HEK293 (cell line): Measurements from ENCODE around the gene ADRA2C.

Source experiments
- BCL11B ChIP-seq: fragments of 450-650 bp; formaldehyde crosslinking; IDR thresholded peaks from 2 replicates; pipeline ENCODE4 v1.5.1; 2016; ENCODE audit warnings: low read depth, missing biosample characterization, missing genetic modification characterization
- GLI2 ChIP-seq: fragments of 450-650 bp; formaldehyde crosslinking; IDR thresholded peaks from 2 replicates; pipeline ENCODE4; 2017; ENCODE audit warnings: missing biosample characterization, missing genetic modification characterization, low read depth, borderline replicate concordance
- KLF1 ChIP-seq: fragments of 450-650 bp; formaldehyde crosslinking; IDR thresholded peaks from 2 replicates; pipeline ENCODE4 v1.5.1; 2016; ENCODE audit warnings: missing biosample characterization, missing genetic modification characterization
- MYNN ChIP-seq: fragments of 450-650 bp; formaldehyde crosslinking; IDR thresholded peaks from 2 replicates; pipeline ENCODE4 v1.5.1; 2016; ENCODE audit warnings: missing biosample characterization, missing genetic modification characterization, borderline replicate concordance
- OSR2 ChIP-seq: fragments of 450-650 bp; formaldehyde crosslinking; IDR thresholded peaks from 2 replicates; pipeline ENCODE4 v1.5.1; 2016; ENCODE audit warnings: missing biosample characterization, missing genetic modification characterization
- WT1 ChIP-seq: fragments of 450-650 bp; formaldehyde crosslinking; IDR thresholded peaks from 2 replicates; pipeline ENCODE4 v1.5.1; 2016; ENCODE audit warnings: missing biosample characterization, missing genetic modification characterization
- ZBTB1 ChIP-seq: fragments of 450-650 bp; formaldehyde crosslinking; IDR thresholded peaks from 2 replicates; pipeline ENCODE4 v1.5.1; 2016; ENCODE audit warnings: missing biosample characterization, missing genetic modification characterization
- ZBTB21 ChIP-seq: fragments of 450-650 bp; formaldehyde crosslinking; IDR thresholded peaks from 2 replicates; pipeline ENCODE4 v1.5.1; 2017; ENCODE audit warnings: missing biosample characterization, missing genetic modification characterization
- ZEB2 ChIP-seq: fragments of 450-650 bp; formaldehyde crosslinking; IDR thresholded peaks from 2 replicates; pipeline ENCODE4 v1.5.1; 2016; ENCODE audit warnings: missing biosample characterization, missing genetic modification characterization
- ZIC2 ChIP-seq: fragments of 450-650 bp; formaldehyde crosslinking; IDR thresholded peaks from 2 replicates; pipeline ENCODE4 v1.5.1; 2016; ENCODE audit warnings: missing biosample characterization, missing genetic modification characterization
- ZNF112 ChIP-seq: fragments of 450-650 bp; formaldehyde crosslinking; IDR thresholded peaks from 2 replicates; pipeline ENCODE4 v1.5.0; 2017; ENCODE audit warnings: missing biosample characterization, missing genetic modification characterization
- ZNF121 ChIP-seq: fragments of 450-650 bp; formaldehyde crosslinking; IDR thresholded peaks from 2 replicates; pipeline ENCODE4 v1.5.1; 2016; ENCODE audit warnings: missing biosample characterization, missing genetic modification characterization
- ZNF175 ChIP-seq: fragments of 450-650 bp; formaldehyde crosslinking; IDR thresholded peaks from 2 replicates; pipeline ENCODE4 v1.5.1; 2016; ENCODE audit warnings: missing biosample characterization, missing genetic modification characterization
- ZNF2 ChIP-seq: fragments of 450-650 bp; formaldehyde crosslinking; IDR thresholded peaks from 2 replicates; pipeline ENCODE4 v1.5.1; 2016; ENCODE audit warnings: missing biosample characterization, missing genetic modification characterization
- ZNF239 ChIP-seq: fragments of 450-650 bp; formaldehyde crosslinking; IDR thresholded peaks from 2 replicates; pipeline ENCODE4 v1.5.1; 2016; ENCODE audit warnings: missing biosample characterization, missing genetic modification characterization
- ZNF248 ChIP-seq: fragments of 450-650 bp; formaldehyde crosslinking; IDR thresholded peaks from 2 replicates; pipeline ENCODE4 v1.5.1; 2017; ENCODE audit warnings: missing biosample characterization, missing genetic modification characterization
- ZNF341 ChIP-seq: fragments of 450-650 bp; formaldehyde crosslinking; IDR thresholded peaks from 2 replicates; pipeline ENCODE4; 2016; ENCODE audit warnings: low read depth, missing biosample characterization, missing genetic modification characterization
- ZNF366 ChIP-seq: fragments of 450-650 bp; formaldehyde crosslinking; conservative IDR thresholded peaks from 2 replicates; pipeline ENCODE4 v1.5.1; 2016; ENCODE audit warnings: missing biosample characterization, missing genetic modification characterization
- ZNF37A ChIP-seq: fragments of 450-650 bp; IDR thresholded peaks from 2 replicates; pipeline ENCODE4 v1.5.1; 2018; ENCODE audit warnings: missing biosample characterization, missing genetic modification characterization
- ZNF510 ChIP-seq: fragments of 450-650 bp; formaldehyde crosslinking; IDR thresholded peaks from 2 replicates; pipeline ENCODE4 v1.5.1; 2018; ENCODE audit warnings: mild to moderate bottlenecking, missing genetic modification characterization, missing biosample characterization; ENCODE audit not compliant: insufficient replicate concordance
- ZNF530 ChIP-seq: fragments of 450-650 bp; formaldehyde crosslinking; IDR thresholded peaks from 2 replicates; pipeline ENCODE4 v1.5.1; 2016; ENCODE audit warnings: low read depth, missing biosample characterization, missing genetic modification characterization
- ZNF600 ChIP-seq: fragments of 450-650 bp; formaldehyde crosslinking; IDR thresholded peaks from 2 replicates; pipeline ENCODE4 v1.5.1; 2016; ENCODE audit warnings: missing biosample characterization, missing genetic modification characterization
- ZNF623 ChIP-seq: fragments of 450-650 bp; formaldehyde crosslinking; IDR thresholded peaks from 2 replicates; pipeline ENCODE4 v1.5.1; 2016; ENCODE audit warnings: missing biosample characterization, missing genetic modification characterization
- ZNF626 ChIP-seq: fragments of 450-650 bp; sonication (Bioruptor Pico); formaldehyde crosslinking; IDR thresholded peaks from 2 replicates; pipeline ENCODE4 v1.5.1; 2018; ENCODE audit warnings: missing biosample characterization, missing genetic modification characterization, inconsistent platforms
- ZNF76 ChIP-seq: fragments of 450-650 bp; formaldehyde crosslinking; IDR thresholded peaks from 2 replicates; pipeline ENCODE4; 2016; ENCODE audit warnings: low read depth, missing biosample characterization, missing genetic modification characterization, borderline replicate concordance
- ZNF768 ChIP-seq: fragments of 450-650 bp; formaldehyde crosslinking; IDR thresholded peaks from 2 replicates; pipeline ENCODE4 v1.5.1; 2018; ENCODE audit warnings: missing biosample characterization, mild to moderate bottlenecking, missing genetic modification characterization
- ZXDB ChIP-seq: fragments of 450-650 bp; formaldehyde crosslinking; IDR thresholded peaks from 2 replicates; pipeline ENCODE4 v1.5.1; 2016; ENCODE audit warnings: missing biosample characterization, missing genetic modification characterization
- TF ChIP-seq, protein P1 (sequence below): sonication (generic); formaldehyde crosslinking; IDR thresholded peaks from 2 replicates; pipeline ENCODE4 v1.8.1; 2022; ENCODE audit warnings: mild to moderate bottlenecking, moderate library complexity, missing genetic modification reagents
- TF ChIP-seq, protein P2 (sequence below): fragments of 450-650 bp; formaldehyde crosslinking; IDR thresholded peaks from 2 replicates; pipeline ENCODE4 v1.5.1; 2016; ENCODE audit warnings: missing biosample characterization, missing genetic modification characterization
- TF ChIP-seq, protein P3 (sequence below): fragments of 450-650 bp; formaldehyde crosslinking; IDR thresholded peaks from 2 replicates; pipeline ENCODE4 v1.5.1; 2016; ENCODE audit warnings: missing biosample characterization, missing genetic modification characterization
- TF ChIP-seq, protein P4 (sequence below): IDR thresholded peaks from 2 replicates; pipeline ENCODE4 v1.6.1; 2011; ENCODE audit warnings: mild to moderate bottlenecking, low read depth, low read length, borderline replicate concordance
- TF ChIP-seq, protein P5 (sequence below): fragments of 450-650 bp; formaldehyde crosslinking; optimal IDR thresholded peaks from 2 replicates; pipeline ENCODE3; 2016; ENCODE audit warnings: missing biosample characterization, mild to moderate bottlenecking, missing genetic modification characterization
- TF ChIP-seq, protein P6 (sequence below): fragments of 450-650 bp; formaldehyde crosslinking; IDR thresholded peaks from 2 replicates; pipeline ENCODE4 v1.5.1; 2016; ENCODE audit warnings: missing biosample characterization, missing genetic modification characterization

Gene ADRA2C

DNA sequence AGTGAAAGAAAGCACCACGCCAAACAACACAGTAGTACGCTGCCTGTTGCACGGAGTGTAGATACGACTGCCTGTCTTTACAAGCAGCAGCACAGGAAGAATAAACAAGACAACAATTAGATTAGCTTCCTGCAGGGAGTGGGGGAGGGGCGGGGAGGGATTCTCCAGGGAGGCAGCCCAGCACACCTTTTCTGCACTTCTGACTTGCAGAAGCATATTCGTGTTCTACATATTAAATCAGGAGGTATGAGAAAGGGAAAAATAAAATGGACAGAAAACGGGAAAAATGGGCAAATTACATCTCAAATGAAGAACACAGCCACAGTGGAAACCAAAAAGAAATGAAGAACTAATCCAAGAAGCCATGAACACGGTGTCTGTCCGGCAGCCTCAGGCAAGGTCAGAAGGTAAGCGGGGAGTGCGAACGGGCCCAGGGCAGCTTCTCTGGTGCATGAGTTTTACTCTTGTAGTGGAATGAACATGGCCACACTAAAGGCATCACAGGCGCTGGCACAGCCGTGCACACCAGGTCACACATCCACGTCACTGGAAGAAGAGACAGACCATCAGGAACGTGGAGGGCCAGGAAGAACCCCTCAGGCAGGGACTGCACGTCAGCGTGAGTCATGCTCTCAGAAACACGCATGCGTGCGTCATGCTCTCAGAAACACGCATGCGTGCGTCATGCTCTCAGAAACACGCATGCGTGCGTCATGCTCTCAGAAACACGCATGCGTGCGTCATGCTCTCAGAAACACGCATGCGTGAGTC lies 20.1 kb upstream of the ADRA2C start (continued):
- TF ChIP-seq ZXDB (peak; percentile 66), ZNF768 (tag by site-specific recombination) (no peak), OSR2 (peak; percentile 51), ZNF121 (tag by site-specific recombination) (no peak), GLI2 (no peak), ZNF37A (tag by site-specific recombination) (no peak), ZNF366 (tag by site-specific recombination) (peak; percentile 82), ZBTB1 (tag by site-specific recombination) (peak; percentile 23; the same call in 1 of the 2 replicates), ZIC2 (tag by site-specific recombination) (0 out of 2 replicates have a peak, but pooled peaks have one; percentile 15), ZNF112 (tag by site-specific recombination) (no peak), ZEB2 (tag by site-specific recombination) (peak; percentile 51), ZNF341 (tag by site-specific recombination) (peak; percentile 41), ZBTB21 (peak; percentile 82), MYNN (tag by site-specific recombination) (no peak), ZNF600 (tag by site-specific recombination) (peak; percentile 80), ZNF239 (no peak), ZNF175 (no peak), ZNF2 (tag by site-specific recombination) (peak; percentile 73; the same call in 1 of the 2 replicates), ZNF626 (tag by site-specific recombination) (no peak), BCL11B (tag by site-specific recombination) (no peak), KLF1 (tag by site-specific recombination) (no peak), WT1 (tag by site-specific recombination) (peak; percentile 27; the same call in 1 of the 2 replicates), ZNF530 (no peak), ZNF510 (tag by site-specific recombination) (no peak), ZNF623 (tag by site-specific recombination) (no peak), ZNF248 (tag by site-specific recombination) (no peak), ZNF76 (tag by site-specific recombination) (no peak)
- TF ChIP-seq, protein P1, sequence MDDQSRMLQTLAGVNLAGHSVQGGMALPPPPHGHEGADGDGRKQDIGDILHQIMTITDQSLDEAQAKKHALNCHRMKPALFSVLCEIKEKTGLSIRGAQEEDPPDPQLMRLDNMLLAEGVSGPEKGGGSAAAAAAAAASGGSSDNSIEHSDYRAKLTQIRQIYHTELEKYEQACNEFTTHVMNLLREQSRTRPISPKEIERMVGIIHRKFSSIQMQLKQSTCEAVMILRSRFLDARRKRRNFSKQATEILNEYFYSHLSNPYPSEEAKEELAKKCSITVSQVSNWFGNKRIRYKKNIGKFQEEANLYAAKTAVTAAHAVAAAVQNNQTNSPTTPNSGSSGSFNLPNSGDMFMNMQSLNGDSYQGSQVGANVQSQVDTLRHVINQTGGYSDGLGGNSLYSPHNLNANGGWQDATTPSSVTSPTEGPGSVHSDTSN: no peak
- TF ChIP-seq, protein P2, sequence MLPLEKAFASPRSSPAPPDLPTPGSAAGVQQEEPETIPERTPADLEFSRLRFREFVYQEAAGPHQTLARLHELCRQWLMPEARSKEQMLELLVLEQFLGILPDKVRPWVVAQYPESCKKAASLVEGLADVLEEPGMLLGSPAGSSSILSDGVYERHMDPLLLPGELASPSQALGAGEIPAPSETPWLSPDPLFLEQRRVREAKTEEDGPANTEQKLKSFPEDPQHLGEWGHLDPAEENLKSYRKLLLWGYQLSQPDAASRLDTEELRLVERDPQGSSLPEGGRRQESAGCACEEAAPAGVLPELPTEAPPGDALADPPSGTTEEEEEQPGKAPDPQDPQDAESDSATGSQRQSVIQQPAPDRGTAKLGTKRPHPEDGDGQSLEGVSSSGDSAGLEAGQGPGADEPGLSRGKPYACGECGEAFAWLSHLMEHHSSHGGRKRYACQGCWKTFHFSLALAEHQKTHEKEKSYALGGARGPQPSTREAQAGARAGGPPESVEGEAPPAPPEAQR (tag by site-specific recombination): no peak
- TF ChIP-seq, protein P3, sequence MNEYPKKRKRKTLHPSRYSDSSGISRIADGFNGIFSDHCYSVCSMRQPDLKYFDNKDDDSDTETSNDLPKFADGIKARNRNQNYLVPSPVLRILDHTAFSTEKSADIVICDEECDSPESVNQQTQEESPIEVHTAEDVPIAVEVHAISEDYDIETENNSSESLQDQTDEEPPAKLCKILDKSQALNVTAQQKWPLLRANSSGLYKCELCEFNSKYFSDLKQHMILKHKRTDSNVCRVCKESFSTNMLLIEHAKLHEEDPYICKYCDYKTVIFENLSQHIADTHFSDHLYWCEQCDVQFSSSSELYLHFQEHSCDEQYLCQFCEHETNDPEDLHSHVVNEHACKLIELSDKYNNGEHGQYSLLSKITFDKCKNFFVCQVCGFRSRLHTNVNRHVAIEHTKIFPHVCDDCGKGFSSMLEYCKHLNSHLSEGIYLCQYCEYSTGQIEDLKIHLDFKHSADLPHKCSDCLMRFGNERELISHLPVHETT (tag by site-specific recombination): 0 out of 2 replicates have a peak, but pooled peaks have one; percentile 44
- TF ChIP-seq, protein P4, sequence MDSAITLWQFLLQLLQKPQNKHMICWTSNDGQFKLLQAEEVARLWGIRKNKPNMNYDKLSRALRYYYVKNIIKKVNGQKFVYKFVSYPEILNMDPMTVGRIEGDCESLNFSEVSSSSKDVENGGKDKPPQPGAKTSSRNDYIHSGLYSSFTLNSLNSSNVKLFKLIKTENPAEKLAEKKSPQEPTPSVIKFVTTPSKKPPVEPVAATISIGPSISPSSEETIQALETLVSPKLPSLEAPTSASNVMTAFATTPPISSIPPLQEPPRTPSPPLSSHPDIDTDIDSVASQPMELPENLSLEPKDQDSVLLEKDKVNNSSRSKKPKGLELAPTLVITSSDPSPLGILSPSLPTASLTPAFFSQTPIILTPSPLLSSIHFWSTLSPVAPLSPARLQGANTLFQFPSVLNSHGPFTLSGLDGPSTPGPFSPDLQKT: no peak
- TF ChIP-seq, protein P5, sequence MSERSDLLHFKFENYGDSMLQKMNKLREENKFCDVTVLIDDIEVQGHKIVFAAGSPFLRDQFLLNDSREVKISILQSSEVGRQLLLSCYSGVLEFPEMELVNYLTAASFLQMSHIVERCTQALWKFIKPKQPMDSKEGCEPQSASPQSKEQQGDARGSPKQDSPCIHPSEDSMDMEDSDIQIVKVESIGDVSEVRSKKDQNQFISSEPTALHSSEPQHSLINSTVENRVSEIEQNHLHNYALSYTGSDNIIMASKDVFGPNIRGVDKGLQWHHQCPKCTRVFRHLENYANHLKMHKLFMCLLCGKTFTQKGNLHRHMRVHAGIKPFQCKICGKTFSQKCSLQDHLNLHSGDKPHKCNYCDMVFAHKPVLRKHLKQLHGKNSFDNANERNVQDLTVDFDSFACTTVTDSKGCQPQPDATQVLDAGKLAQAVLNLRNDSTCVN: peak; percentile 29
- TF ChIP-seq, protein P6, sequence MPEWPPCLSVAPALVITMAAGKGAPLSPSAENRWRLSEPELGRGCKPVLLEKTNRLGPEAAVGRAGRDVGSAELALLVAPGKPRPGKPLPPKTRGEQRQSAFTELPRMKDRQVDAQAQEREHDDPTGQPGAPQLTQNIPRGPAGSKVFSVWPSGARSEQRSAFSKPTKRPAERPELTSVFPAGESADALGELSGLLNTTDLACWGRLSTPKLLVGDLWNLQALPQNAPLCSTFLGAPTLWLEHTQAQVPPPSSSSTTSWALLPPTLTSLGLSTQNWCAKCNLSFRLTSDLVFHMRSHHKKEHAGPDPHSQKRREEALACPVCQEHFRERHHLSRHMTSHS (tag by site-specific recombination): no peak
